ENCODE results near the gene HRH1. TPM values are rescaled to one million over a fixed set of nuclear protein-coding genes. Genes with fewer than 3 reads are reported as not detected.

HRH1 gene
- total RNA-seq, 2 donors from 2014 or later: 7.2 to 20.4 TPM

- H3K9ac ChIP-seq (ENCODE audit: low read depth in 2 of 2, low read length in 2 of 2): no peak overlapping the region
- no peaks in the 10 kb centered on the region for H3K4me1 ChIP-seq
- H3K9me3 ChIP-seq: no peaks in the 10 kb centered on the region
- H3K27ac ChIP-seq: no peak overlapping the region
- peaks cover 2% of the 10 kb centered on the region for H3K36me3 ChIP-seq
- H3K4me3 ChIP-seq: no peak overlapping the region
- intact Hi-C loops (cut with DNase I): no loop called here
- TF ChIP-seq, protein P1, sequence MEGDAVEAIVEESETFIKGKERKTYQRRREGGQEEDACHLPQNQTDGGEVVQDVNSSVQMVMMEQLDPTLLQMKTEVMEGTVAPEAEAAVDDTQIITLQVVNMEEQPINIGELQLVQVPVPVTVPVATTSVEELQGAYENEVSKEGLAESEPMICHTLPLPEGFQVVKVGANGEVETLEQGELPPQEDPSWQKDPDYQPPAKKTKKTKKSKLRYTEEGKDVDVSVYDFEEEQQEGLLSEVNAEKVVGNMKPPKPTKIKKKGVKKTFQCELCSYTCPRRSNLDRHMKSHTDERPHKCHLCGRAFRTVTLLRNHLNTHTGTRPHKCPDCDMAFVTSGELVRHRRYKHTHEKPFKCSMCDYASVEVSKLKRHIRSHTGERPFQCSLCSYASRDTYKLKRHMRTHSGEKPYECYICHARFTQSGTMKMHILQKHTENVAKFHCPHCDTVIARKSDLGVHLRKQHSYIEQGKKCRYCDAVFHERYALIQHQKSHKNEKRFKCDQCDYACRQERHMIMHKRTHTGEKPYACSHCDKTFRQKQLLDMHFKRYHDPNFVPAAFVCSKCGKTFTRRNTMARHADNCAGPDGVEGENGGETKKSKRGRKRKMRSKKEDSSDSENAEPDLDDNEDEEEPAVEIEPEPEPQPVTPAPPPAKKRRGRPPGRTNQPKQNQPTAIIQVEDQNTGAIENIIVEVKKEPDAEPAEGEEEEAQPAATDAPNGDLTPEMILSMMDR (IDR thresholded peaks at IDR 0.05): no peak
- no peak for DNase-seq
- H3K27me3 ChIP-seq: no peaks in the 10 kb centered on the region
These were observed 149.9 kb downstream of the HRH1 start for GRCh38 chr3:11304175-11304574.

DNA sequence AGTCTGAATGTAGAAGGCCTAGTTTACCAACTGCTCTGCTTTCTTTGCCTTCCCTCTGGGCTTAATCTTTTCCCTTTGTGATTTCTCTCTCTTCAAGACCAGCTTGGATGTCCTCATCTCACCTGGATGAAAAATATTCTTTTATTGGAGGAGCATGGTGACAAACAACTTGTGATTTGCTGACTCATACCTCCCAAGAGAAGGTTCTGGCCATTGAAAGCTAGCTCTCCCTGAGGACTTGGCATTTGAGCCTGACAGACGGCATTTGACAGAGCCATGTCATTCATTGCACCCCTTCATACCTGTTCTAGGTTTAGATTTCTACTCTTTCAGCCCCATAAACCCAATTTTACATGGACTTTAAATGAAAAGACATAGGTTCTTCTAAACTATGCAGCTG lies 151.2 kb downstream of the HRH1 start:
- Histone ChIP-seq H3K4me1 (no peaks in the 10 kb centered on the region), H3K4me3 (no peak overlapping the region), H3K9ac (ENCODE audit: low read depth in 2 of 2, low read length in 2 of 2) (no peak overlapping the region), H3K9me3 (no peaks in the 10 kb centered on the region), H3K27me3 (no peaks in the 10 kb centered on the region), H3K27ac (no peak overlapping the region), H3K36me3 (peaks cover 6% of the 10 kb centered on the region)
- DNase-seq: no peak
- intact Hi-C loops (cut with DNase I): no loop called here
- TF ChIP-seq, protein P1 (IDR thresholded peaks at IDR 0.05): no peak

DNA sequence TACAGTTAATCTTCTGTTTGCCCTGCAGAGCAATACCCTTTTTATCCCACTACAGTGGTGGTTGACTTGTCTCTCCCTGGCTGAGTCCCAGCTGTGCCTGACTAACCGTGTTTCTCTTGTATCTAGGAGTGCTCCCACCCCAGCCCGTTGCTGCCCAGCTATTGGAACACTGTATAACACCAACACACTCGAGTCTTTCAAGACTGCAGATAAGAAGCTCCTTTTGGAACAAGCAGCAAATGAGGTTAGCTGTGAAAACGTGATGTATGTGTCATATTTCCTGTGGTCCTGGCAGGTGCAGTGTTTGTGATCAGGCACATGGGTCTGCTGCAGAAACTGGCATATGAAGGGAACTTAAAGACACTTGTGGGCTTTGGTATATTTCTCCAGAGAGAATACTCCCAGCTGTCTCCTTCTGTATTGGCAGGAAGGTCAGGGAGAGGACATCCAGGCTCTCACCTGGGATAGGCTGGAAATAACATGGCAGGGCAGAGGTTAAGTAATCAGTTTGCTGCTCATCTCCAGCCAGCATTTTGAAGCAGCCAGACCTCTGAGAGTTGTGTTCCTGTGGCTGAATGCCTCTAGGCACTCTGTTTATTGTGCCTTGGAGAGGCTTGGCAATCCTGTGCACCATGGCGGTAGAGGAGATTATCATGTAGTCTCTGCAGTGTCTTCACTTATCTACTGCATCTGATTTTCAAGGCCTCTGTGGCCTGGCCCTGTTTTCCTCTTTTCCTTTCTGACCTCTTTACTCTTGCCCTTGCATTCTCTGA lies 152.7 kb downstream of the HRH1 start:
- TF ChIP-seq, protein P1 (IDR thresholded peaks at IDR 0.05): no peak
- Histone ChIP-seq H3K9me3 (no peaks in the 10 kb centered on the region), H3K27me3 (no peaks in the 10 kb centered on the region), H3K9ac (ENCODE audit: low read depth in 2 of 2, low read length in 2 of 2) (no peak overlapping the region), H3K27ac (no peak overlapping the region), H3K4me3 (no peak overlapping the region), H3K36me3 (peaks cover 6% of the 10 kb centered on the region), H3K4me1 (no peaks in the 10 kb centered on the region)
- intact Hi-C loops (cut with DNase I): no loop called here
- no peak for DNase-seq

- Histone ChIP-seq H3K9ac (ENCODE audit: low read depth in 2 of 2, low read length in 2 of 2) (no peak overlapping the region), H3K36me3 (peaks cover 6% of the 10 kb centered on the region), H3K4me1 (no peaks in the 10 kb centered on the region), H3K9me3 (no peaks in the 10 kb centered on the region), H3K27me3 (no peaks in the 10 kb centered on the region), H3K27ac (no peak overlapping the region), H3K4me3 (no peak overlapping the region)
- DNase-seq: no peak
- intact Hi-C loops (cut with DNase I): no loop called here
- TF ChIP-seq, protein P1 (IDR thresholded peaks at IDR 0.05): no peak
These were observed 153.6 kb downstream of the HRH1 start for GRCh38 chr3:11307830-11308432.

DNA sequence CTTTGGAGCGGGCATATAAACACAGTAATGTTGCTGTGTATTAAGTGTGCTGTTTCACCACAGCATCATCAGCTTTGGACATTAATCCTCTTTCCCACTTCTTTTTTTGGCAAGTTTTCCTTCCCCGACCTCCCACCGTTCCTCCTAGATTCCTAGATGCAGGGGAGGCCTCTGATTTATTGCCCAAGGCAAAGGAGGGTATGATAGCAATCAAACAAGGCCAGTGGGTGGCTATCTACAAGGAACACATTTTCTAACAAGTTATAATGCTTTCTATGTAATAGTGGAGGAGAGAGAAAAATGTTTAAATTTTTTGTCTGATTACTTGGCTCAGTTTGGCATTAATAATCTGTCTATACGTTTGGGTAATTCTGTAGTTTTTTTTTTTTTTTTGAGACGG lies 156.0 kb downstream of the HRH1 start:
- TF ChIP-seq, protein P1 (IDR thresholded peaks at IDR 0.05): no peak
- H3K4me1 ChIP-seq: no peaks in the 10 kb centered on the region
- no peaks in the 10 kb centered on the region for H3K27me3 ChIP-seq
- H3K9ac ChIP-seq (ENCODE audit: low read depth in 2 of 2, low read length in 2 of 2): no peak overlapping the region
- intact Hi-C loops (cut with DNase I): no loop called here
- no peak overlapping the region for H3K4me3 ChIP-seq
- H3K9me3 ChIP-seq: no peaks in the 10 kb centered on the region
- H3K36me3 ChIP-seq: peaks cover 6% of the 10 kb centered on the region
- H3K27ac ChIP-seq: no peak overlapping the region
- DNase-seq: no peak
